SKM-1 (cell line): Measurements from ENCODE around the gene RBM20.
"Not testable (repeated sequence)": the region's sequence is repeated elsewhere in the genome, so short reads cannot be mapped to it uniquely, and the experiment has no call there.

ENCODE experiments used
- DNase-seq: peaks from one replicate; lab custom pipeline; 2025; ENCODE audit not compliant: unreplicated experiment; lab: John Stamatoyannopoulos, UW

RBM20 gene

DNA sequence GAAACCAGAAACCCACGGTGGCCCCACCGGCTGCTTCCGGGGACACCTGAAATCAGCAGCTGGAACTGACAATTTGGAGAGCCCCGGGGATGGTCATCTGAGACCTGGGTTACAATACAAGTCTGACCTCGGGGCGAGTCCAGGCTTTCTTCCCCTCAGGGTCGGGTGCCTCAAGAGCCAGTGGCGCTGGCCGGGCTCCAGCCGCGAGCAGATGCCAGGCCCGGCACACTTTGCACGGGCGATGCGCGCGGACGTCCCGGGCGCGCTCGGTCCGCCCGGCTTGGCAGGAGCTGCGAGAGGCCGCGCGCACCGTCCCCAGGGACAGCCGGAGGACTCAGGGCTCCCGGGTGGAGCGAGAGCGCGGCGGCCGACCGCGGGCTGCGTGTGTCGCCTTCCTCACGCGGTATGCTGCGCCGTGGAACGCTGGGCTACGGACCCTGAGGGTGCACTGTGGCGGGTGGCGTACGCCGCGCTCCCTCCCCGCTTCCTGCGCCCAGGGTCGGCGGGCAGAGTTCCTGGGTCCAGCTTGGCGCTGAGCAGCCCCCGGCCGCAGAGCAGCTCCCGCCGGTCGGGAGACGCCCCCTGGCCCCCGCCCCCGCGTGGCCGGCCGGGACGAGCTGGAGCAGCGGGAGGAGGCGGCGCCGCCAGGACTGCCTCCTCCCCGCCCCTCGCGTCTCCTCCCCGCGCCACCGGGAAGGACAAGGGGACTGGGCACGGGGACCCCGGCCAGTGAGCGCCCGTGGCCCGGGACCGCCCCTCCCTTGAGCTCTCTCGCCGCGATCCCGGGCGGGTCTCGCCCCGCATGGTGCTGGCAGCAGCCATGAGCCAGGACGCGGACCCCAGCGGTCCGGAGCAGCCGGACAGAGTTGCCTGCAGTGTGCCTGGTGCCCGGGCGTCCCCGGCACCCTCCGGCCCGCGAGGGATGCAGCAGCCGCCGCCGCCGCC, at the start of gene RBM20:
TSS of gene RBM20 (plus strand) at position 684 of the 945 bp plus-strand sequence. CDS start at position 803, 119 bp downstream.
- DNase-seq: no peak

DNA sequence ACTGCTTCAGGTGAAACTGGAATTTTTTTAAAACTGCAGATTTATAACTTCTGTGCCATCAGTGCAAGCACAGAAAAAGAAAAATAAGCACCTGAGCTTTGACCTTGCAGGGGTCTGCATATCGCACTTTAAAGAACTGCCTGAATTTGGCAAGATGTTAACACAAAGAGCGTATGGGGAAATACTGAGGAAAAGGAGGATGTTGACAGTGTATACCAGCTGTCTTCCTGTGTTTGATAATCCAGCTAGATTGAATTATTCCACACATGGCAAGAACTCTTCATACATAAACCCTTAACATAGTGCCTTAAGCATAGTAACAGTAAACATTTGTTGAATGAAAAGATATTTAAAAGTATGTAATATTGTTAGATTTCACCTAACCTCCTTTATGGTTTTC, 46.7 kb upstream of the RBM20 start:
- DNase-seq: no peak

DNA sequence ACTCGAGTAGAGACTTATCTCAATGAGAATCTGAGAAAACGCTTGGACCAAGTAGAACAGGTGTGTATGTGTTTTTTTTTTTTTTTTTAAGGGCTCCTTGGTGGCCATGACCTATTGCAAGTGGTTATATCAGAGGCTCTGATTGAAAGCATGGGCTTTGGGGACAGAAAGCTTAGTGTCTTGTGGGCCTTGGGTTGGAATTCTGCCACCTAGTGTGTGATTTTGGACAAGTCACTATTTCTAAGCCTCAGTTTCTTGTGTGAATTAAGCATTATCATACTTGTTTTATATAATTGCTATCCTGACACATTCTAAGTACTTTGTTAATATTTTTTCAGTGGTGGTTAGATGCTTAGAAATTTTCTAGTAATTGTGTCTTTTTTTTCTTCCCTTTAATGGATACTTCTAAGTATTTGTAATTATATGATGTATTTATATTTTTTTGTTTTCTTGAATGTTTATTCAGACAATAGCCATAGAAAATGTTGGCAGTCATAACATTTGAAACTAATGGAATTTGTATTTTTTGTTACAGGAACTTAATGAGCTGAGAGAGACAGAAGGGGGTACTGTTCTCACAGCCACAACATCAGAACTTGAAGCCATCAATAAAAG, 43.5 kb upstream of the RBM20 start:
- DNase-seq: peak; percentile 14

DNA sequence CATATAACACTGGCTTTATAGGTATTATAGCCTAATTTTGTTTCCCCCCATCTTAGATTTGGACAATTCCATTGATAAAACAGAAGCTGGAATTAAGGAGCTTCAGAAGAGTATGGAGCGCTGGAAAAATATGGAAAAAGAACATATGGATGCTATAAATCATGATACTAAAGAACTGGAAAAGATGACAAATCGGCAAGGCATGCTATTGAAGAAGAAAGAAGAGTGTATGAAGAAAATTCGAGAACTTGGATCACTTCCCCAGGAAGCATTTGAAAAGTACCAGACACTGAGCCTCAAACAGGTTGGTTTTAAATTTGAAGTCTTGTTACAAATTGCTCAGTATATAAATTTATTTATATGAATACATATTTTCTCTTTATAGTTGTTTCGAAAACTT, 42.6 kb upstream of the RBM20 start:
- no peak for DNase-seq

DNA sequence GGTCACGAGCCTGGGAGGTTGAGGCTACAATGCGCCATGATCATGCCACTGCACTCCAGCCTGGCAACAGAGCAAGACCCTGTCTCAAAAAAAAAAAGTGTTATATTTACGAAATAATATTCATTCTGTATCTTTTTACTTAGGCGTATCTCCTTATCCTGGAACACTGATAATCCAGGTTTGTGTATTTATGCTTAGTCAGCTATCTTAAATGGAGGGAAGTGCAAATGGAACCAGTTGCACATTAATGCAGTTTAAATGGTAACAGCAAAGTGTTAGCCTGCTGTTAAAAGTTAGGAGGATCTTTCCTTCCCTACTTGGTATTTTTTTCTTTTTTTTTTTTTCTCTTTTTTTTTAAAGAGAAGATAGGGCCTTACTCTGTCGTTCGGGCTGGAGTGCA, 36.0 kb upstream of the RBM20 start:
- DNase-seq: no peak

DNA sequence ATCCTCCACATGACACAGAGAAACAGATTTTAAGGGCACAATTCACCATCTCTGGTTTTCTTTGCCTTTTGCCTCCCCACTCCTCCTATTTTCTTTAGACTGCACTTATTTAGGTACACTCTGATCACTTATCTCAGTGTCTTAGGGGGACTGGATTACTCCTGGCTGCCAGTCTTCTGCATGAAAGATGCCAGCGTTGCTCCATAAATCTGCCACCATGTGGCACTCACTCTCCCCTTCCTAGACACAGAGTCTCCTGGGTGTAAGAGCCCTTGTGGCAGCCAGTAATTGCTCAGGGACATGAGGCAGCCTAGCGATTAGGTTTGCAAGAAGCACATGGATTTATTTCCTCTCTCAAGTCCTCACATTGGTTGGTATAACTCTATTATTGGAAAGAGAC, 34.5 kb upstream of the RBM20 start:
- DNase-seq: no peak

DNA sequence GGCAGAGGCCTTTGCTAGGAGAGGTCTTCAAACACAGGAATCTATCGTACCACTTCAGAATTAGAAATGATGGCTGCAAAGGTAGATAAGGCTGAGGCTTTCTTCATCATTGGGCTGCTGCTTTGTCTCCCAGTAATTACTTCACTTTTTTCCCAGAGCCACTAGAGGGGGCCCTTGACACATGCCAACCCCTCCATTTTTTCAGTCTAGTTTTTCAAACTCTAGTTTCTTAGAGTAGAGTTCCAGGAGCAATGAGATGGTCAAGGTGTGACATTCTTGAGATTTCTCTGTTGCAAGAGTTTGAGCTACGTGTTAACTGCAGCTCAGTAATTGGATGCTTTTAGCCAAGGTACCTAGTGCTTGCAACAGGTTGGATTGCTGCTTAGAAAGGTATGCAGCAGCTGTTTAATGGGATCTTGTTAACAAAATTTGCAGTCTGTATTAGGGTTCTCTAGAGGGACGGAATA, 33.8 kb upstream of the RBM20 start:
- peak; percentile 43 for DNase-seq

DNA sequence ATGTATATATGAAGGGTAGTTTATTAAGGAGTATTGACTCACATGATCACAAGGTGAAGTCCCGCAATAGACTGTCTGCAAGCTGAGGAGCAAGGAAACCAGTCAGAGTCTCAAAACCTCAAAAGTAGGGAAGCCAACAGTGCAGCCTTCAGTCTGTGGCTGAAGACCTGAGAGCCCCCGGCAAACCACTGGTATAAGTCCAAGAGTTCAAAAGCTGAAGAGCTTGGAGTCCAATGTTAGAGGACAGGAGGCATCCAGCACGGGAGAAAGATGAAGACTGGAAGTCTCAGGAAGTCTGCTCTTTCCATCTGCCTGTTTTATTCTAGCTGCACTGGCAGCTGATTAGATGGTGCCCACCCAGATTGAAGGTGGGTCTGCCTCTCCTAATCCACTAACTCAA, 33.4 kb upstream of the RBM20 start:
- DNase-seq: not testable (repeated sequence)

DNA sequence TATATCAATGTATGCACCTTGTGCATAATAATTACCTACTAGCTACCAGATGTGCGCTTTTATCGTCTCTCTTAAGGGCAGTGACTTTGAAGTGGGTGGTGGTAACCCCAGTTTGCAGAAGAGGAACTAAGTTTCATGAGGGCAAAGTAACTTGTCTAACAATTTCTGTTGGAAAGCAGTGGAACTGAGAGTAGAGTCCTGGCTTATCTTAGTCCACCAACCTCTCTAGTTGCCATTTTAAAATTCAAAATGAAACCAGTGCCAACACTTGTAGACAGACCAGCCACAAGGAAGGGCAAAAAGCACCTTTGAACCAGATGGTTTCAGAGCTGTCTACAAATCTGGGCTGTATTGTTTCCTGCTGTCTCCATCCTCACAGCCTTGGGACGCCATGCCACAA, 32.0 kb upstream of the RBM20 start:
- no peak for DNase-seq

DNA sequence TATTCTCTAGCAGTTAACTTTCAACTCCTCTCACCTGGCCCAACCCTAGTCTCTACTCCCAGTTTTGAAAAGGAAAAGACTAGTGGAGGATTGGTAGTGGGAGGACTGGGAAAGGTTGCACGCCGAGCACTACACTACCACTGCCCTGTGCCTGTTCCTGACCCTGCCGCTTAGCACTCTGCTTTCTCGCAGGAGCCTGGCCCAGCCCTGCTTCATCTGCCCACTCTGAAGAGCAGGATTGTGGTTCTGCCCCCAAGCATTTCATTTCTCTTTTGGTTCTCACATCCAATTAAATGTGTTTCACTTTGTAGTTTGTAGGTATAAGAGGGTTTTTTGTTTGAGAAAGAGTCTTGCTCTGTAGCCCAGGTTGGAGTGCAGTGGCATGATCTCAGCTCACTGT, 31.5 kb upstream of the RBM20 start:
- no peak for DNase-seq

DNA sequence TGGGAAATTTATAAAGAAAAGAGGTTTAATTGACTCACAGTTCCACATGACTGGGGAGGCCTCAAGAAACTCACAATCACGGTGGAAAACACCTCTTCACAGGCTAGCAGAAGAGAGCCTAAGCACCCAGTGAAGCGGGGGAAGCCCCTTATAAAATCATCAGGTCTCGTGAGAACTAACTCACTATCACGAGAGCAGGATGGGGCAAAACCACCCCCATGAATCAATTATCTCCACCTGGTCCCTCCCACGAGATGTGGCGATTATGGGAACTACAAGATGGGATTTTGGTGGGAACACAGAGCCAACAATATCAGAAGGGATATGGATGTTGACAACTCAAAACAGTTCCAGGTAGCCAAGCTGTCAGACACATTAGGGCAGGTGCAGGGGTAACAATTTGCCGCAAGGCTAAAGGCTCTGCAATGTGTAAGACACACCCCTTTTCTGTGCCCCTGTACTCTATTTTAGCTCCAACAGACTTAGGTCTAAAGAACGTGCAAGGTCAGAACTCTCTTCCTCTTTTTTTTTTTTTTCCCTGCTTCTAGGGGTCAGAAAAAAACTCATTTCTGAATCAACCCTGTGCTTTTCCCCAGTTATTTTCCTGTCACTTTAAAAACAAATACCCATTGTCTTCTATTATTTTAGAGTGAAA, 30.7 kb upstream of the RBM20 start:
- DNase-seq: no peak

DNA sequence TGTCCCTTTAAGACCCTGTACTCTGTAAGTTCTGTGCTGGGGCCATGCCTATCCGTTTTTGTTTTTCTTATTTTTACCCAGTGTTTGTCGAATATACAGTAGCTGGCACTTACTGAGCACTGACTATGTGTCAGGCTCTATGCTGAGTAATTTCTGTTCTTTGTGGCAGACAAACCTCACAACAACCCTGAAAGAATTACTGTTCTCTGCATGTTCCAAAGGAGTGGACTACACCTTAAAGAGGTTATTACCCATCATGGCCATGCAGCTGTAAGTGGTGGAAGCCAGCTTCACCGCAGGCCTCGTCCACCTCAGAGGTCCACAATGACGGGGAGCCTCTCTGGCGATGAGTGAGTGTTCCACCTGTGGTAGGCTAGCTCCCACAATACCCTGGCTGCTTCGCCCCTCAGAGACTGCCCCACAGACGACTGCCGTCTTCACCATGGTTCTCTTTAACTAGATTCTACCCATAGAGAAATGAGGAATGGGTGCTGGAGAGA, 30.1 kb upstream of the RBM20 start:
- no peak for DNase-seq

DNA sequence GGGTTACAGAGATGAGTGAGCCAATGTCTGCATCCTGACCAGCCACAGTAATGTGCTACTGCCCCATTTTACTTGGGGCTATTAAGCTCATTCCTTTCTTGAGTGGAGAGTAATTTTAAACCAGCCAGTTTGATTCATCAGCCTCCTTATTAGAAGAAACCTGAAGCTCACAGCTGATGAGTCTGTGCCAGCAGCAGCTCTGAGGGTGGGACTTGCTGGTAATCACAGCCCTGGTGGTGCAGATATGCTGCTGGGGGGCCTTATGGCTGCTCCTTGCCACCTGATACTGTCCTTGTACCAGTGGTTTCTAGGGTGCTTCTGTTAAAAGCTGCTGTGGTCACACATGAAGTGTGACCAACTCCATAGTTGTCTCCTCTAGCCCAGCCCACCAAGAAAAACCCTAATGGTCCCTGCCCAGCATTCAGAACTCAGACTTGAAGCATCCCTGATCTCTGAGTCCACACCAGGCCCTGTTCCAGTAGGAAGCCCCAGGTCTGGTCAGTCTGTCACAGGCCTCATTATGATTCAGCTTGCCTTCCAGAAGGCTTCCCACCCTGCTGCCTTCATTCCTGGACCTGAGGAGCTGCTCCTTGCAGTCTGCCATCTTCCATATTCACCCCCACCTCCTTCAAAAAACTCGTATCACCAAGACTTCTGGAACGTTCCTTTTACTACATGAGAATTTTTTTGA, 28.9 kb upstream of the RBM20 start:
- DNase-seq: no peak

DNA sequence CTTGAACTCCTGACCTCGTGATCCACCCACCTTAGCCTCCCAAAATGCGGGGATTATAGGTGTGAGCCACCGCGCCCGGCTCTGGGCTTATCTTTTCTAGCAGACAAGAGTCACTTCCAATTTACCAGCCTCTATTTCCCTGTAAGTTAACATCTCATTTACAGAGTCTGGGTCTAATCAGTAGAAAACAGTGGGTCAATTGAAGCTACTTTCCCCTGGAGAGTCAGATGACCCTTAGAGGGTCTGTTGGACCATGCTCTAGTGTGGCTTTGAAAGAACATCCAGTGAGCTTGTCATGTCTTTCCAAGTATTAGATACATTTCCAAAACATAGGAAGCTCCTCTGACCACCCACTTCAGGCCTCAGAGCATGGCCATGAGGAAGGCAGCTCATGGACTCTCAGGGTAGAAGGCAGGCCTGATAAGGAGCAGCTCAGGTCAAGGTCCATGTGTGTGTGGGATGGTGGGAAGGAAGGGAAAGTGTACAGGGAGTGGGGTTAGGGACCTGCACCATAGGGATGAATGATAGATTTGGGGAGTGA, 27.6 kb upstream of the RBM20 start:
- DNase-seq: no peak

DNA sequence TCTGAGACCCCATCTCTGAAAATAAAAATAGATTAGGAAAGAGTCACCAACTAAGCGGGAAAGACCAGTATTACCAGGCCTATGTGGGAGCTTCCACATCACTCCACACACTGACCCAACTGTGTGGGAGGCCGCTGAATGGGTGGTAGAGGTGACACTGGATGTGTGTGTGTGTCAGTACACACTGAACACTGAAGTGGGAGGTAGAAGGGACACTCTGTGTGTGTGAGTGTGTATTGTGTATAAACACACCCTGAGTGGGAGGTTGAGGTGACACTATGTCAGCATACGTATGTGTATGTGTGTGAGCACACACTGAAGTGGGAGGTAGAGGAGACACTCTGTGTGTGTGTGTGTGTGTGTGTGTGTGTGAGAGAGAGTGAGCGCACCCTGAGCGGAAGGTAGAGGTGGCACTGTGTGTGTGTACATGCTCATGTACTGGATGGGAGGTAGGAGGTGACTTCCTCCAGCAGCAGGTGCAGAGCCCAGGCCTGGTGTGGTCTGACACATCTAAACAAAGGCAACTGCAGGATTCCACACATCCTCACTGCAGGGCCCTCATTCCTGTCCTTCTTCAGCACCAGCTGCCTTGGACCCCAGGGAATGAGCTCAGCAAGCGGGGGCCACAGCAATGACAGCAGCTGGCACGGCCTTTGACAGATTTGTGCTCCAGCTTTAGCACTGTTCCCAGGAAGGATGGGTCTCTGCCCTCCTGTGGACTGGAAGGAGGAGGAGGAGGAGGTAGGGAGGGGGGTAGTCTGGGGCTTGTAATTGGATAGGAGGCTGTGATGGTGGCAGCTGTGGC, 26.5 kb upstream of the RBM20 start:
- DNase-seq: no peak

DNA sequence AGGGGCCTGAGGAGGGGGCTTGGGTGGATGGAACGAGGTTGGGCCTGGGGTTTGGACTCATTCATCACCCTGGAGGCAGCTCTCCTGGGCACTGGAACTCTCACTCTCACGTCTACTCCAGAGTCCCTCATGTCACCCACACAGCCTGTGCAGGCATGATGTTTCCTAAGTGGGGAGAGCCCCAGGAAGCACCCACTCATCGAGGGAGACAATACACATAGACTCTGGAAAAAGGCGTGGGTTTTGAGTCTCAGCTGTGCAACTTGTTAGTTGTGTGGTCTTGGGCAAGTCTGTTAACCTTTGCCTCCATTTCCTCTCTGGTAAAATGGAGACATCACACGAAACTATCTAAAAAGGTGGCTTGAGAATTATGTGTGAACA, 25.9 kb upstream of the RBM20 start:
- no peak for DNase-seq

DNA sequence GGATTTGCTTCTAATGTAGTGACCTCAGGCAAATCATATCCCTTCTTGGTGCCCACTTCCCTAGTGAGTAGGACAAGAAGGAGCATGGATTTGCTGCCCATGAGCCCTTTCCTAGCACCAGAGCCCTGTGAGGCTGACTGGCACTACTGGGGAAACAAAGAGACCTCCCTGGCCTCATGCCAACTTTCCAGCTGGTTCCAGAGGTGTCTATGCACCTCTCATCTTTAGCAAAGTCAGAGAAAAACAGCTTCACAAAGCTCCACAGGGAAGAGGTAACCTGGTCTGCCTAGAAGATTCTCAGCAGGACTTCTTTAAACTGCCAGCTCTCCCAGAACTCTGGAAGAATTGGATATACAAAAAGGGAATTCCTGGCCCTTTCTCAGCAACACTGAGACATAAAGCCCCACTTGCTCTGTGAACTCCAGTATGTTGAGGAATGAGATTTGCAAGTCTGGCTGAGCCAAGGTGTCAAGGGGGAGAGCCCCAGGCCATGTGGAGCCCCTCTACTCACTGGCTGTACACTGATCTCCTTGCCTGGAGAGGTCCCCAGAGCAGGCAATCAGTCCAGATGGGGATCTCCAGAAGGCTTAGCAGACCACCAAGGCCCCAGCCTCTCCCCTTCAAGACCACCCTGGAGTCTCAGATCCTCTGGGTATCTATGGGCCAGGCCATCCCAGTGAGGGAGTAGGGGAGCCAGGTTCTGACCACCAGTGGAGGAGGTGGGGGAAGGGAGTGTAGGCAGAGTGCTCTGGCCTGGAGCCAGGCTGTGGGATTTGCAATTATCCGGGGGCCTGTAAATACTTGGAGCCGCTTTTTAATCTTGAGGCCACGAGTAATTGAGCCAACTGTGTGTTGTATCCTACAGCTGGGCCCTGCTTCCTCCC, 24.4 kb upstream of the RBM20 start:
- no peak for DNase-seq

DNA sequence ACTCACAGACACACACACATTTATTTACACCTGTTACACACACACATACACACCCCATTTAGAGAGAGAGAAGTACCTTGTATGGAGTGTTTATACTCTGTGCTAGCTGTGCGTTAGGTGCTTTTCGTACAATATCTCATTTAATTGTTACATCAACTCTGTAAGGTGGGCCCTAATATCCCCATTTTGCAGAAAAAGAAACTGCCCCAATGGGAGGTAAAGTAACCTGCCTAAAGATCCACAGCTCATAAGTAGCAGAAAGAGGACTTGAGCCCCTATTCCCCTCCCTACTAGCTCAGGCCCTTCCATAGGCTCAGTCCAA, 23.8 kb upstream of the RBM20 start:
- DNase-seq: no peak

DNA sequence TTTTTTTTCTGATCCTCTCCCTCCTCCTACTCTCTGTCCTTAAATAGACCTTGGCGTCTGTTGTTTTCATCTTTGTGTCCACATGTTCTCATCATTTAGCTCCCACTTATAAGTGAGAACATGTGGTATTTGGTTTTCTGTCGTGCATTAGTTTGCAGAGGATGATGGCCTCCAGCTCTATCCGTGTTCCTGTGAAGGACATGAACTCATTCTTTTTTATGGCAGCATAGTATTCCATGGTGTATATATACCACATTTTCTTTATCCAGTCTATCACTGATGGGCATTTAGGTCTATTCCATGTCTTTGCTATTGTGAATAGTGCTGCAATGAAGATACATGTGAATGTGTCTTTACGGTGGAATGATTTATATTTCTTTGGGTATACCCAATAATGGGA, 20.8 kb upstream of the RBM20 start:
- DNase-seq: not testable (repeated sequence)
